Peyer's patch (tissue), 4 donors: ENCODE measurements around the gene PYGM. TPM values are rescaled to one million over a fixed set of nuclear protein-coding genes. Genes with fewer than 3 reads are reported as not detected.
A peak's percentile ranks its signal among the peaks of the same experiment; 100 is the strongest.

Experiments
- DNase-seq, 3 donors: peaks; one replicate each; pipeline ENCODE4 v3.0.0-alpha.2; 2017 to 2019
- H3K27ac ChIP-seq, 4 donors: fragments of 200-600 bp; sonication (generic); one replicate each; pipeline ENCODE4 v1.5.1; 2016 to 2019
- H3K27me3 ChIP-seq, 2 donors: fragments of 200-600 bp; sonication (generic); one replicate each; pipeline ENCODE4 v1.5.1; 2019
- H3K36me3 ChIP-seq, 3 donors: fragments of 200-600 bp; sonication (generic); one replicate each; pipeline ENCODE4 v1.5.1; 2016 to 2019
- H3K4me1 ChIP-seq, 4 donors: fragments of 200-600 bp; sonication (generic); one replicate each; pipeline ENCODE4 v1.5.1; 2016 to 2019
- H3K4me3 ChIP-seq, 4 donors: fragments of 200-600 bp; sonication (generic); 1 replicate in 3 of 4; 2 replicates in 1 of 4; pipeline ENCODE4 v1.5.1; 2016 to 2019; ENCODE audit warnings: mild to moderate bottlenecking in 1 of 4
- H3K9me3 ChIP-seq, 4 donors: fragments of 200-600 bp; sonication (generic); one replicate each; pipeline ENCODE4 v1.5.1; 2016 to 2019; ENCODE audit warnings: mild to moderate bottlenecking in 1 of 4
- POLR2A ChIP-seq, 2 donors: fragments of 450-650 bp; IDR thresholded peaks; one replicate each; pipeline ENCODE4 v1.5.1; 2017; ENCODE audit warnings: antibody characterized with exemption in 2 of 2, mild to moderate bottlenecking in 2 of 2, moderate library complexity in 2 of 2
- total RNA-seq, 4 donors: library from RNA; depleted of rRNA; stranded (reverse); fragments of >200 nt; gene quantifications; one replicate each; pipeline ENCODE4 v1.1.0, GENCODE V29; 2016
- TF ChIP-seq, protein P1 (sequence below), 6 experiments: fragments of 450-650 bp in 4 of 6; fragments of 200-600 bp in 2 of 6; sonication (generic) in 1 of 6; IDR thresholded peaks; one replicate each; pipeline ENCODE4 v1.5.1; 2017 to 2019; ENCODE audit warnings: antibody characterized with exemption in 6 of 6, mild to moderate bottlenecking in 3 of 6, moderate library complexity in 1 of 6

The PYGM gene
- total RNA-seq, 4 donors from 2014 or later: 2.4 to 5.0 (median 2.5) TPM; not detected in 1

DNA sequence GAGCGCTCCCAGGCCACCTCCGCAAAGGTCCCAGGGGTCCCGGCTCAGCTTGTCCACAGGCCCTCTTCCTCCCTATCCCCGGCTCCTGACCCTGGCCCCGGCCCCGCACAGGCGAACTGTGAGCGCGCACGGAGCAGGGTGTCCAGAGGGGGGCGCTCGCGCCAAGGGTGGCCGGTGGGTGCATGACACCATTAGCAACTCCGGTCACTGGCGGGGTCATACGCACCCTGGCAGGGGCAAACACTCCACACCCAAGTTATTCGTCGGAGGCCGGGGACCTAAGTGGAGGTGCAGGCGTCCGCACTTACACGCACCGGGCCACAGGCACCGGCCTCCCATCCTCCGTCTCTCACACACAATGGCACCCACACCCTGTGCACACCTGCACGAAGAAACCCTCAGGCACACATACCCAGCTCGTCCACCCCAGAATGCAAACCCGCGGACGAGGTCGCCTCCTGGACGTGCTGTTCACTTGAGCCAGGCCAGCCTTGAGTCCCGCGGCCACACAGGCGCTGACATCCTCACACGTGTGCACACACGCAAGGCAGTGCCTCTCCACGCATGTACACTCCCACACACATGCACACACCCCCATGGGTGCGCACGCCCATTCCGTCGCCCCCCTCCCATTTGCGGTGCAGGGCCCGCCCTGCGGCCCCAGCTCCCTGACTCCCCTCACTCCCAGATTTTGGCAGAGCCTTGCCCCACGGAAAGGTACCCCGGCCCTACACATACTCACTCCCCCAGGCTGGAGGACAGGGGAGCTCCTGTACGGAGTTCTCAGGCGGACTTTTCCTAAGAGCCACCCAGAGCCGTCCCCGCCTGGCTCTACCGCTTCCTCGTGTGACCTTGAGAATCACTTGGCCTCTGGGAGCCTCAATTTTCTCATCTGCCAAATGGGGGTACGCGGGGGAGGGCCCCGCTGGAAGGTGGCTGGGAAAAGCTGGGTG is 15.9 kb downstream of the PYGM start, which contains the start of gene RASGRP2:
RASGRP2 (minus strand) TSS at position 552 of the 953 bp plus-strand sequence. CDS start 1,276 bp downstream, outside the sequence.
- peaks cover 0 to 4% of the 10 kb centered on the region in 2 donors for H3K27me3 ChIP-seq
- peak within 1 kb of the TSS; percentile 83 to 98 (median 88) for H3K27ac ChIP-seq
- peaks cover 0 to 44% (median 5%) of the 10 kb centered on the region in 4 donors for H3K4me1 ChIP-seq
- peak; percentile 80 to 95 (median 94) for DNase-seq
- no peaks in the 10 kb centered on the region for H3K9me3 ChIP-seq
- H3K4me3 ChIP-seq: peak within 1 kb of the TSS; percentile 59 to 78 (median 62)
- TF ChIP-seq, protein P1, sequence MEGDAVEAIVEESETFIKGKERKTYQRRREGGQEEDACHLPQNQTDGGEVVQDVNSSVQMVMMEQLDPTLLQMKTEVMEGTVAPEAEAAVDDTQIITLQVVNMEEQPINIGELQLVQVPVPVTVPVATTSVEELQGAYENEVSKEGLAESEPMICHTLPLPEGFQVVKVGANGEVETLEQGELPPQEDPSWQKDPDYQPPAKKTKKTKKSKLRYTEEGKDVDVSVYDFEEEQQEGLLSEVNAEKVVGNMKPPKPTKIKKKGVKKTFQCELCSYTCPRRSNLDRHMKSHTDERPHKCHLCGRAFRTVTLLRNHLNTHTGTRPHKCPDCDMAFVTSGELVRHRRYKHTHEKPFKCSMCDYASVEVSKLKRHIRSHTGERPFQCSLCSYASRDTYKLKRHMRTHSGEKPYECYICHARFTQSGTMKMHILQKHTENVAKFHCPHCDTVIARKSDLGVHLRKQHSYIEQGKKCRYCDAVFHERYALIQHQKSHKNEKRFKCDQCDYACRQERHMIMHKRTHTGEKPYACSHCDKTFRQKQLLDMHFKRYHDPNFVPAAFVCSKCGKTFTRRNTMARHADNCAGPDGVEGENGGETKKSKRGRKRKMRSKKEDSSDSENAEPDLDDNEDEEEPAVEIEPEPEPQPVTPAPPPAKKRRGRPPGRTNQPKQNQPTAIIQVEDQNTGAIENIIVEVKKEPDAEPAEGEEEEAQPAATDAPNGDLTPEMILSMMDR (IDR thresholded peaks at IDR 0.05): peak; percentile 53 to 95 (median 68)
- no peak for TF ChIP-seq POLR2A (IDR thresholded peaks at IDR 0.05)
- H3K36me3 ChIP-seq: no peaks in the 10 kb centered on the region

DNA sequence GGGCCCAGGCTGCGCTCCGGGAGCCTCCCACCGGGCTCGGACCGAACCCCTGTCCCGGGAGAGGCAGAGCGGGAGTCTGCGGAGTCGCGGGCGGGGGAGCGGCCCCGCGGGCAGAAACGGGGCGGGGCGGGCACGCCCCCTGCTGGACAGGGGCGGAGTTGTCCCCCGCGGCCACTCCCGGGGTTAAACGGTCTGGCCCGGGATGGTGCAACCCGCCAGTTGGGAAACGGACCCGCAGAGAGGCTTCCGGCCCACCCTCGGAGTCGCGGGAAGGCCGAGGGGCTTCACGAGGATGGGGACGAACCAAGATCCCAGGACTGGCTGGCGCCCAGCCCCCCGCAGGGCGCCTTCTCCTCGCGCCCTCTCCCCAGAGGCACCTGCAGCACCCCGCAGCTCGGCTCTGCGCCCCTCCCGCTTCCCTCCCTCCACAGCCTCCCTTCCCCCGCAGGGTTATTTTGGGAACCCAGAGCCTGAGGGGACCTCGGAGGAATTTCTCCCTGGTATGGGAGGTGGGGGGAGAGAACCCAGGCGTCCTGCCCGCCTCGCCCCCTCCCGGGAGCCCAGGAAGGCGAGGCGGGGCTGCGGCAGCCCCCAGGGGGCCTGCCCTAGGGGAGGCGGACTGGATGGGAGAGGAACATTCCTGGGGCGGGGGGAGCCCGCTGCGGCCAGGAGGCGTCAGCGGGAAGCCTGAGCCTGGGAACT is 16.7 kb downstream of the PYGM start:
- no peaks in the 10 kb centered on the region for H3K9me3 ChIP-seq
- peak; percentile 72 to 89 (median 86) for DNase-seq
- peak overlapping the region; percentile 59 to 78 (median 62) for H3K4me3 ChIP-seq
- peak overlapping the region; percentile 83 to 98 (median 88) for H3K27ac ChIP-seq
- H3K27me3 ChIP-seq: peaks cover 0 to 4% of the 10 kb centered on the region in 2 donors
- no peaks in the 10 kb centered on the region for H3K36me3 ChIP-seq
- peaks cover 0 to 44% (median 5%) of the 10 kb centered on the region in 4 donors for H3K4me1 ChIP-seq
- TF ChIP-seq, protein P1 (IDR thresholded peaks at IDR 0.05): peak; percentile 74 to 93 (median 80)
- no peak for TF ChIP-seq POLR2A (IDR thresholded peaks at IDR 0.05)

DNA sequence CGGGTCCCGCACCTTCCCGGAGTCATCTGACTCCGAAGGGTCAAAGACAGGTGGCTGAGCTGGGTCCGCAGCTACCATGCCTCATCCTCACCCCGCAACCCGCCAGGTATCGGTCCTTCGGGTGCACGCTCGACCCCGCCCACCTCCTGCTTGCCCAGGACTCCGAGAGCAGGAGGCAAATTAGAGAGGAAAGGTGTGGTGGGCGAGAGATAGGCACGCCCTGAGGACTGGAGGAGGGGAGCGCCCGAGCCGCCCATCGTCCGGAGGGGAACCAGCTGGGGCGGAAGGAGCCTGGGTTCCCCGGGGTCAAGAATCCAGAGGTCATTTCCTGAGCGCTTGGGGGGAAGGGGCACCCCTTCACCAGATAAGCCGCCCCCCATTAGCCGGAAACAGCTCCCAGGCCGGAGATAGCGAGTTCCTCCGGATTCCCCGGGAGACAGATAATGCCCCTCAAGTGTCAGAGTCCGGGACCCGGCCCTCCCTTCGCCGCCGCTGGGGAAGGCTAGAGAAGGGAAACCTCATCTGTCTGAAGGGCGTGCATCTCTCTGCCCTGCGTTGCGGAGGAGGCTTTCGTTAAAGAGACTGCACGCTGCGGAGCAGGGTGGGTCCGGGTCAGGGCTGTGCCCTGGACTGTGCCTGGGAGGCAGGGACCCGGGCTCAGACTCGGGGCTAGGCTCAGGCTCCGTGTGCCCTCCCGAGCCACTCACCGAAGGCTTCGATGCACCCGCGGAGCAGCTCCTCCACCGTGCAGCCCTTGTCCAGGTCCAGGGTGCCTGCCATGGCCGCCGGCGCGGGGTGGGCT is 17.5 kb downstream of the PYGM start:
- peaks cover 0 to 44% (median 5%) of the 10 kb centered on the region in 4 donors for H3K4me1 ChIP-seq
- peak overlapping the region; percentile 59 to 78 (median 62) for H3K4me3 ChIP-seq
- no peaks in the 10 kb centered on the region for H3K9me3 ChIP-seq
- no peaks in the 10 kb centered on the region for H3K36me3 ChIP-seq
- no peak for TF ChIP-seq POLR2A (IDR thresholded peaks at IDR 0.05)
- TF ChIP-seq, protein P1 (IDR thresholded peaks at IDR 0.05): no peak
- peak overlapping the region; percentile 83 to 98 (median 88) for H3K27ac ChIP-seq
- H3K27me3 ChIP-seq: peaks cover 0 to 4% of the 10 kb centered on the region in 2 donors
- peak in 1 of 3 donors; percentile 67 for DNase-seq

DNA sequence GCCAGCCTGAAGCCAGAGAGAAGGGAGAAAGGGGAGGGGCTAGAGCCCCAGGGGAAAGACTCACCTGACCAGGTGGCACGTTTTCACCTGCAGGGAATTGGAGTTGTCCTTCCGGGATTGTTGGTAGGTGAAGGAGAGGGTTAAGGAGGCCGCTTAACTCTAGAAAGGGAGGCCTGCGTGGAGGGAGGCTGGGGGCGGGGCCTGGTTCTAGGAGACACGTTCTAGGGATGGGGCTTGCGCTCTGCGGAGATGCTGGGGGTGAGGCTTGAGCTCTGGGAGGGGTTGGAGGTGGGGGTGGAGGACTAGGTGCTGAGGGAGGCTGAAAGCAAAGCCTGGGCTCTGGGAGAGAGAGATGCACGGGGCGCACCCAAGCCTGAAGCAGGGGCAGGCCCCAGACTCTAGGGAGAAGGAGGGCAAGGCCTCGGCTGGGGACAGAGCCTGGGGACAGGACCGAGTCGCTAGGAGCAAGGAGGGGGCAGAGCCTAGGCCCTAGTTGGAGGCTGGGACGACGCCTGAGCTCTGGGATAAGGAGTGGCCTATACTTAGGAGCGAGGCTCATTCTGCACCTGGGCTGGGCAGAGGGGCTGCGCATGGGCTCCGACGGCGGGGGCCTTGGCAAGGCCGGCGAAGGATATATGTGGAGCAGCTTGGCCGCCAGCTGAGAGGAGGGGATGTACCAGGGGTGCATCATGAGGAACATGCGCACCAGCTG is 18.2 kb downstream of the PYGM start:
- peaks cover 0 to 44% (median 5%) of the 10 kb centered on the region in 4 donors for H3K4me1 ChIP-seq
- H3K4me3 ChIP-seq: peak overlapping the region in 3 of 4 donors; percentile 59 to 78 (median 64)
- H3K27ac ChIP-seq: peak overlapping the region in 2 of 4 donors; percentile 88 to 98
- DNase-seq: no peak
- H3K36me3 ChIP-seq: no peaks in the 10 kb centered on the region
- no peaks in the 10 kb centered on the region for H3K9me3 ChIP-seq
- TF ChIP-seq, protein P1 (IDR thresholded peaks at IDR 0.05): no peak
- TF ChIP-seq POLR2A (IDR thresholded peaks at IDR 0.05): no peak
- H3K27me3 ChIP-seq: peaks cover 0 to 4% of the 10 kb centered on the region in 2 donors
